Stimulated activated naive CD4-positive, alpha-beta T cell treated with Interleukin-2 at 50 U/mL for 16 hours (primary cell): ENCODE measurements around the gene GALNS.
"Not testable (repeated sequence)": the region's sequence is repeated elsewhere in the genome, so short reads cannot be mapped to it uniquely, and the experiment has no call there.

Experiments
- DNase-seq: peaks from one replicate; lab custom pipeline; 2025; lab: John Stamatoyannopoulos, UW

Gene GALNS

GRCh38 chr16:88804552-88805339 is 52.0 kb downstream of the GALNS start:
- DNase-seq = peak; percentile 21

- no peak for DNase-seq
Observed at GRCh38 chr16:88804173-88804551, 52.6 kb downstream of the GALNS start.

- DNase-seq = peak; percentile 75
Observed at GRCh38 chr16:88803264-88803987, 53.3 kb downstream of the GALNS start, which contains the start of gene CDT1. Gene CDT1 (plus strand): TSS chr16:88803789. CDS start chr16:88803832, 43 bp downstream.

- DNase-seq = no peak
Observed at GRCh38 chr16:88800277-88800592, 56.5 kb downstream of the GALNS start.

- no peak for DNase-seq
Observed at GRCh38 chr16:88799569-88800276, 57.0 kb downstream of the GALNS start.

GRCh38 chr16:88798772-88799455 is 57.8 kb downstream of the GALNS start:
- no peak for DNase-seq

- no peak for DNase-seq
Observed at GRCh38 chr16:88798073-88798472, 58.7 kb downstream of the GALNS start.

GRCh38 chr16:88796278-88796677 is 60.5 kb downstream of the GALNS start:
- DNase-seq = no peak

- DNase-seq = no peak
Observed at GRCh38 chr16:88793251-88793954, 63.3 kb downstream of the GALNS start.

GRCh38 chr16:88792668-88793250 is 64.0 kb downstream of the GALNS start:
- DNase-seq = no peak

- no peak for DNase-seq
Observed at GRCh38 chr16:88792078-88792550, 64.6 kb downstream of the GALNS start.

GRCh38 chr16:88790312-88791211 is 66.2 kb downstream of the GALNS start:
- peak; percentile 66 for DNase-seq

GRCh38 chr16:88789594-88789993 is 67.2 kb downstream of the GALNS start:
- DNase-seq = no peak

- DNase-seq = not testable (repeated sequence)
Observed at GRCh38 chr16:88788749-88789148, 68.0 kb downstream of the GALNS start.

- DNase-seq = no peak
Observed at GRCh38 chr16:88787579-88788314, 69.0 kb downstream of the GALNS start.

GRCh38 chr16:88785106-88785924 is 71.4 kb downstream of the GALNS start, which contains the start of gene PIEZO1:
Gene PIEZO1 (minus strand): TSS chr16:88785220. CDS start chr16:88784964, 256 bp downstream.
- peak; percentile 76 for DNase-seq

GRCh38 chr16:88784856-88785105 is 72.0 kb downstream of the GALNS start:
- no peak for DNase-seq

GRCh38 chr16:88784074-88784855 is 72.5 kb downstream of the GALNS start:
- DNase-seq = peak; percentile 52
